Neuronal stem cell (in vitro differentiated cells): Measurements from ENCODE around the gene TSPAN4.

Source experiments
- DNase-seq: peaks from one replicate; pipeline ENCODE4 v3.0.0-alpha.2; 2013; ENCODE audit warnings: low spot score
- H2AFZ ChIP-seq: one replicate; pipeline ENCODE4 v1.6.1; 2013; ENCODE audit warnings: mild to moderate bottlenecking, low read length, inconsistent platforms
- H2AK5ac ChIP-seq: 2 replicates; pipeline ENCODE4 v1.6.1; 2013; ENCODE audit warnings: low read depth, mild to moderate bottlenecking, inconsistent platforms, low read length, moderate library complexity, mixed read lengths
- H2BK120ac ChIP-seq: 2 replicates; pipeline ENCODE4 v1.6.1; 2013; ENCODE audit warnings: low read depth, mild to moderate bottlenecking, inconsistent platforms, low read length, moderate library complexity, mixed read lengths
- H2BK12ac ChIP-seq: one replicate; pipeline ENCODE4 v1.6.1; 2013; ENCODE audit warnings: low read length, inconsistent platforms
- H2BK15ac ChIP-seq: 2 replicates; pipeline ENCODE4 v1.6.1; 2013; ENCODE audit warnings: mild to moderate bottlenecking, low read length, inconsistent platforms, mixed read lengths
- H2BK5ac ChIP-seq: one replicate; pipeline ENCODE4 v1.6.1; 2013; ENCODE audit warnings: inconsistent platforms, mild to moderate bottlenecking, low read length, moderate library complexity
- H3K14ac ChIP-seq: one replicate; pipeline ENCODE4 v1.6.1; 2013; ENCODE audit warnings: low read length, inconsistent platforms
- H3K18ac ChIP-seq: 2 replicates; pipeline ENCODE4 v1.6.1; 2013; ENCODE audit warnings: low read length, inconsistent platforms
- H3K23ac ChIP-seq: 2 replicates; pipeline ENCODE4 v1.6.1; 2013; ENCODE audit warnings: low read depth, mild to moderate bottlenecking, mixed read lengths, low read length, inconsistent platforms; ENCODE audit not compliant: poor library complexity
- H3K27ac ChIP-seq: replicated peaks from 3 replicates; pipeline ENCODE4 v1.5.1; 2013; ENCODE audit warnings: low read length, inconsistent platforms
- H3K27me3 ChIP-seq, 3 experiments: 2 replicates each; pipeline ENCODE4 v1.6.1; 2013; ENCODE audit warnings: low read length in 3 of 3, mild to moderate bottlenecking in 2 of 3, inconsistent platforms in 1 of 3, low read depth in 1 of 3, mixed read lengths in 1 of 3, moderate library complexity in 1 of 3; ENCODE audit not compliant: control insufficient read depth in 3 of 3, insufficient read depth in 3 of 3
- H3K36me3 ChIP-seq, 2 donors: replicated peaks in 1 of 2; 2 replicates each; pipeline ENCODE4 v1.6.1; 2013; ENCODE audit warnings: low read length in 2 of 2; ENCODE audit not compliant: control insufficient read depth in 2 of 2, insufficient read depth in 2 of 2
- H3K4ac ChIP-seq: 2 replicates; pipeline ENCODE4 v1.6.1; 2013; ENCODE audit warnings: inconsistent platforms, mild to moderate bottlenecking, low read length, moderate library complexity
- H3K4me1 ChIP-seq, 2 donors: 1 replicate in 1 of 2; 2 replicates in 1 of 2; pipeline ENCODE4 v1.6.1; 2013; ENCODE audit warnings: low read length in 2 of 2, low read depth in 1 of 2; ENCODE audit not compliant: control insufficient read depth in 2 of 2, insufficient read depth in 1 of 2
- H3K4me2 ChIP-seq: one replicate; pipeline ENCODE4 v1.6.1; 2013; ENCODE audit warnings: mild to moderate bottlenecking, low read length, inconsistent platforms; ENCODE audit not compliant: insufficient read depth, poor library complexity, severe bottlenecking
- H3K4me3 ChIP-seq, 2 donors: 2 replicates each; pipeline ENCODE4 v1.5.1; 2013; ENCODE audit warnings: low read length in 2 of 2, mild to moderate bottlenecking in 2 of 2, inconsistent platforms in 1 of 2, moderate library complexity in 1 of 2
- H3K79me1 ChIP-seq: one replicate; pipeline ENCODE4 v1.6.1; 2013; ENCODE audit warnings: low read depth, mild to moderate bottlenecking, inconsistent platforms, low read length, moderate library complexity
- H3K9ac ChIP-seq: one replicate; pipeline ENCODE4 v1.6.1; 2013; ENCODE audit warnings: mild to moderate bottlenecking, low read depth, low read length, inconsistent platforms; ENCODE audit not compliant: poor library complexity
- H3K9me3 ChIP-seq, 2 donors: replicated peaks in 1 of 2; 2 replicates each; pipeline versions ENCODE3 to v1.6.1; 2013; ENCODE audit warnings: low read length in 2 of 2, mild to moderate bottlenecking in 2 of 2, inconsistent platforms in 1 of 2, low read depth in 1 of 2, mixed read lengths in 1 of 2, moderate library complexity in 1 of 2; ENCODE audit not compliant: control insufficient read depth in 2 of 2, insufficient read depth in 1 of 2
- H4K8ac ChIP-seq: one replicate; pipeline ENCODE4 v1.6.1; 2013; ENCODE audit warnings: low read depth, mild to moderate bottlenecking, inconsistent platforms, low read length, moderate library complexity
- H4K91ac ChIP-seq: one replicate; pipeline ENCODE4 v1.6.1; 2013; ENCODE audit warnings: low read length, low read depth, mild to moderate bottlenecking, inconsistent platforms; ENCODE audit not compliant: poor library complexity
- WGBS, 2 donors: extraction: QIAGEN DNeasy Blood & Tissue Kit; methylation state at CpG; one replicate each; pipeline ENCODE4 v1.1.7; 2013; ENCODE audit warnings: missing lambda C conversion rate in 2 of 2, mixed read lengths in 1 of 2; ENCODE audit not compliant: insufficient read length in 2 of 2, insufficient replicate concordance in 1 of 2; ENCODE audit errors: extremely low coverage in 2 of 2; 5-methylcytosine and 5-hydroxymethylcytosine counted together

The TSPAN4 gene

GRCh38 chr11:812390-812789, 30.3 kb upstream of the TSPAN4 start:
- no peak overlapping the region for H2AFZ ChIP-seq
- H3K27ac ChIP-seq: no peak overlapping the region
- H3K23ac ChIP-seq: no peak overlapping the region
- H2BK120ac ChIP-seq: no peak overlapping the region
- H3K4ac ChIP-seq: no peak overlapping the region
- H3K4me1 ChIP-seq: peaks cover 8 to 18% of the 10 kb centered on the region in 2 donors
- WGBS, 2 donors: no CpG with 5 or more reads among the region's 3 CpGs
- no peak overlapping the region for H3K4me3 ChIP-seq
- no peak overlapping the region for H4K8ac ChIP-seq
- no peaks in the 10 kb centered on the region for H3K27me3 ChIP-seq
- H3K9me3 ChIP-seq: peaks cover 0 to 2% of the 10 kb centered on the region in 2 donors
- no peak overlapping the region for H3K18ac ChIP-seq
- H3K9ac ChIP-seq: no peak overlapping the region
- no peak overlapping the region for H2BK5ac ChIP-seq
- H3K14ac ChIP-seq: no peak overlapping the region
- peaks cover 29 to 39% of the 10 kb centered on the region in 2 donors for H3K36me3 ChIP-seq
- H2AK5ac ChIP-seq: no peak overlapping the region
- no peak for DNase-seq
- no peak overlapping the region for H4K91ac ChIP-seq
- no peak overlapping the region for H2BK15ac ChIP-seq
- H3K4me2 ChIP-seq: no peak overlapping the region
- peaks cover 19% of the 10 kb centered on the region for H3K79me1 ChIP-seq
- H2BK12ac ChIP-seq: no peak overlapping the region

GRCh38 chr11:813072-813455, 29.6 kb upstream of the TSPAN4 start:
- H3K9ac ChIP-seq: no peak overlapping the region
- H2BK15ac ChIP-seq: no peak overlapping the region
- no peak overlapping the region for H2BK120ac ChIP-seq
- no peak overlapping the region for H3K23ac ChIP-seq
- no peak overlapping the region for H2BK12ac ChIP-seq
- H3K4me1 ChIP-seq: peaks cover 8 to 18% of the 10 kb centered on the region in 2 donors
- H3K4me2 ChIP-seq: no peak overlapping the region
- H3K79me1 ChIP-seq: peaks cover 19% of the 10 kb centered on the region
- peaks cover 0 to 2% of the 10 kb centered on the region in 2 donors for H3K9me3 ChIP-seq
- H4K8ac ChIP-seq: no peak overlapping the region
- H3K18ac ChIP-seq: no peak overlapping the region
- no peak overlapping the region for H4K91ac ChIP-seq
- H2AK5ac ChIP-seq: no peak overlapping the region
- no peak overlapping the region for H3K4me3 ChIP-seq
- H3K27ac ChIP-seq: no peak overlapping the region
- no peak overlapping the region for H3K4ac ChIP-seq
- H3K36me3 ChIP-seq: peaks cover 29 to 39% of the 10 kb centered on the region in 2 donors
- H2BK5ac ChIP-seq: no peak overlapping the region
- no peak overlapping the region for H3K14ac ChIP-seq
- no peak overlapping the region for H2AFZ ChIP-seq
- no CpG with 5 or more reads among the region's 6 CpGs for WGBS, 2 donors
- no peak for DNase-seq
- H3K27me3 ChIP-seq: no peaks in the 10 kb centered on the region

- no peak overlapping the region for H3K4ac ChIP-seq
- no peak overlapping the region for H2BK5ac ChIP-seq
- H2BK120ac ChIP-seq: no peak overlapping the region
- H3K4me1 ChIP-seq: peaks cover 5 to 15% of the 10 kb centered on the region in 2 donors
- H3K27ac ChIP-seq: no peak overlapping the region
- no peak overlapping the region for H3K14ac ChIP-seq
- no CpG with 5 or more reads among the region's 9 CpGs for WGBS, 2 donors
- H2BK15ac ChIP-seq: no peak overlapping the region
- no peak for DNase-seq
- H2AFZ ChIP-seq: no peak overlapping the region
- H3K79me1 ChIP-seq: peaks cover 17% of the 10 kb centered on the region
- no peak overlapping the region for H3K4me2 ChIP-seq
- no peak overlapping the region for H3K23ac ChIP-seq
- H3K4me3 ChIP-seq: no peak overlapping the region
- H4K91ac ChIP-seq: no peak overlapping the region
- no peak overlapping the region for H3K9ac ChIP-seq
- peak overlapping the region; percentile 48 for H4K8ac ChIP-seq
- H3K36me3 ChIP-seq: peaks cover 29 to 39% of the 10 kb centered on the region in 2 donors
- no peaks in the 10 kb centered on the region for H3K27me3 ChIP-seq
- peaks cover 0 to 2% of the 10 kb centered on the region in 2 donors for H3K9me3 ChIP-seq
- H2AK5ac ChIP-seq: no peak overlapping the region
- H3K18ac ChIP-seq: no peak overlapping the region
- no peak overlapping the region for H2BK12ac ChIP-seq
These were observed 29.1 kb upstream of the TSPAN4 start for GRCh38 chr11:813456-814096.

GRCh38 chr11:815675-816432, 26.8 kb upstream of the TSPAN4 start:
- H4K8ac ChIP-seq: peak overlapping the region; percentile 52
- no peak for DNase-seq
- WGBS, 2 donors: no CpG with 5 or more reads among the region's 11 CpGs

More at GRCh38 chr11:815675-816432, 26.8 kb upstream of the TSPAN4 start:
- Histone ChIP-seq H3K27me3 (no peaks in the 10 kb centered on the region), H3K4ac (no peak overlapping the region), H3K23ac (peak overlapping the region; percentile 65), H2AK5ac (peak overlapping the region; percentile 10), H3K18ac (no peak overlapping the region), H3K14ac (no peak overlapping the region), H3K27ac (no peak overlapping the region), H2BK5ac (no peak overlapping the region), H3K4me3 (no peak overlapping the region), H3K4me2 (no peak overlapping the region), H2BK120ac (no peak overlapping the region), H3K79me1 (peaks cover 14% of the 10 kb centered on the region), H2AFZ (no peak overlapping the region), H2BK12ac (no peak overlapping the region), H4K91ac (no peak overlapping the region), H3K4me1 (peaks cover 11 to 20% of the 10 kb centered on the region in 2 donors), H2BK15ac (no peak overlapping the region), H3K36me3 (peaks cover 29 to 38% of the 10 kb centered on the region in 2 donors), H3K9ac (no peak overlapping the region), H3K9me3 (peaks cover 0 to 2% of the 10 kb centered on the region in 2 donors)
